ENCODE results near the gene PLCXD3.

- TF ChIP-seq EZH2 (IDR thresholded peaks at IDR 0.05; ENCODE audit: borderline replicate concordance, low read depth, low read length) = no peak
- TF ChIP-seq, protein P1, sequence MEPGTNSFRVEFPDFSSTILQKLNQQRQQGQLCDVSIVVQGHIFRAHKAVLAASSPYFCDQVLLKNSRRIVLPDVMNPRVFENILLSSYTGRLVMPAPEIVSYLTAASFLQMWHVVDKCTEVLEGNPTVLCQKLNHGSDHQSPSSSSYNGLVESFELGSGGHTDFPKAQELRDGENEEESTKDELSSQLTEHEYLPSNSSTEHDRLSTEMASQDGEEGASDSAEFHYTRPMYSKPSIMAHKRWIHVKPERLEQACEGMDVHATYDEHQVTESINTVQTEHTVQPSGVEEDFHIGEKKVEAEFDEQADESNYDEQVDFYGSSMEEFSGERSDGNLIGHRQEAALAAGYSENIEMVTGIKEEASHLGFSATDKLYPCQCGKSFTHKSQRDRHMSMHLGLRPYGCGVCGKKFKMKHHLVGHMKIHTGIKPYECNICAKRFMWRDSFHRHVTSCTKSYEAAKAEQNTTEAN (CRISPR knock-in tag; IDR thresholded peaks at IDR 0.05) = no peak
- TF ChIP-seq CTCF (IDR thresholded peaks at IDR 0.05 in 2 of 3, conservative IDR thresholded peaks at IDR 0.05 in 1 of 3; ENCODE audit: insufficient read depth in 2 of 3, low read depth in 1 of 3, low read length in 3 of 3) = no peak
- TF ChIP-seq HDAC2 (IDR thresholded peaks at IDR 0.05) = no peak
- TF ChIP-seq HMGN3 (IDR thresholded peaks at IDR 0.05; ENCODE audit: borderline replicate concordance, extremely low read depth, insufficient read length, low read depth, low read length) = no peak
- TF ChIP-seq STAT5B (CRISPR knock-in tag; IDR thresholded peaks at IDR 0.05) = no peak
- no peak for TF ChIP-seq MAFF (IDR thresholded peaks at IDR 0.05; ENCODE audit: low read length)
- no peak for TF ChIP-seq THAP12 (CRISPR knock-in tag; IDR thresholded peaks at IDR 0.05)
- TF ChIP-seq RHOXF2B (CRISPR knock-in tag; conservative IDR thresholded peaks at IDR 0.05) = no peak
These were observed 106.6 kb downstream of the PLCXD3 start for GRCh38 chr5:41403846-41404245.

Measured in K562 (cell line).